Prostate gland (tissue), 1 donor: ENCODE results near the gene POTEE.
"Not testable (repeated sequence)": the region's sequence is repeated elsewhere in the genome, so short reads cannot be mapped to it uniquely, and the experiment has no call there.

ENCODE experiments used
- POLR2A ChIP-seq: fragments of 450-650 bp; IDR thresholded peaks from one replicate; pipeline ENCODE4 v1.6.1; 2016; ENCODE audit warnings: antibody characterized with exemption, mild to moderate bottlenecking
- POLR2AphosphoS5 ChIP-seq: sonication (generic); formaldehyde crosslinking; IDR thresholded peaks from one replicate; pipeline ENCODE4 v1.6.1; 2017; ENCODE audit warnings: antibody characterized with exemption

DNA sequence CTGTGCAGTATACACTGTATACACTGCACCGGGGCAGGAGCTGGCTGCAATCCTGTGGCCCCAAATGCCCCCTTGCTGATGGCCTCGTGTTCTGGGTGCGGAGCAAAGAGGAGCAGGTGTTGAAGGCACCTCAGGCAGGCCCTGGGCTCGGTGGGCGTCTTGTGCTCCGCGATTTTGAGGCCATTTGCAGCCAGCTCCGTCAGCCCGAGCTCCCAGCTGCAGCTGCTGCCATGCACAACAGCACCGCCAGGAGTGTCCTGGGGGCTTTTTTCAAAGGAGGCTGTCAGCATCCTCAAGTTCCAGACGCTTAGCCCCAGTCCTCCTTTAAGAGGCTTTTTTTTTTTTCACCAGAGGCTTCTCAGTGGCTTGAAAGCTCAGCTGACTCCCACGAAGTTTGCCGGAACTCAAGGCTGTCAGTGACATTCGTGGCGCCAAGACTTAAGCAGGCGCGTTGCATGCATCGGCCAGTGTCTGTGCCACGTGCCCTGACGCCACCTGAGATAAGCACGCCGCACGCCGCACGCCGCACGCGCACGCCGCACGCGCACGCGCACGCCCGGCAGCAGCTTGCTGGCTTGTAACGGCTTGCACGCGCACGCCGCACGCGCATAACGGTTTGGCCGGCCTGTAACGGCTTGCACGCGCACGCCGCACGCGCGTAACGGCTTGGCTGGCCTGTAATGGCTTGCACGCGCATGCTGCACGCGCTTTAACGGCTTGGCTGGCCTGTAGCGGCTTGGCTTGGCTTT lies 8.1 kb downstream of the POTEE start:
- TF ChIP-seq POLR2A, POLR2AphosphoS5: not testable (repeated sequence)
